ENCODE data around the gene SPRED2. TPM values are rescaled to one million over a fixed set of nuclear protein-coding genes. Genes with fewer than 3 reads are reported as not detected.
A peak's percentile ranks its signal among the peaks of the same experiment; 100 is the strongest.

The SPRED2 gene
- total RNA-seq, 1 experiment from 2014 or later = 10.4 TPM

GRCh38 chr2:65313954-65314256 lies 118.5 kb downstream of the SPRED2 start:
- in situ Hi-C loops (cut with HindIII; ENCODE audit: low pct_unique_long_range_greater_than_20kb, low sequenced_read_pairs) = no loop called here
- DNase-seq (ENCODE audit: low read depth, low spot score) = no peak

DNA sequence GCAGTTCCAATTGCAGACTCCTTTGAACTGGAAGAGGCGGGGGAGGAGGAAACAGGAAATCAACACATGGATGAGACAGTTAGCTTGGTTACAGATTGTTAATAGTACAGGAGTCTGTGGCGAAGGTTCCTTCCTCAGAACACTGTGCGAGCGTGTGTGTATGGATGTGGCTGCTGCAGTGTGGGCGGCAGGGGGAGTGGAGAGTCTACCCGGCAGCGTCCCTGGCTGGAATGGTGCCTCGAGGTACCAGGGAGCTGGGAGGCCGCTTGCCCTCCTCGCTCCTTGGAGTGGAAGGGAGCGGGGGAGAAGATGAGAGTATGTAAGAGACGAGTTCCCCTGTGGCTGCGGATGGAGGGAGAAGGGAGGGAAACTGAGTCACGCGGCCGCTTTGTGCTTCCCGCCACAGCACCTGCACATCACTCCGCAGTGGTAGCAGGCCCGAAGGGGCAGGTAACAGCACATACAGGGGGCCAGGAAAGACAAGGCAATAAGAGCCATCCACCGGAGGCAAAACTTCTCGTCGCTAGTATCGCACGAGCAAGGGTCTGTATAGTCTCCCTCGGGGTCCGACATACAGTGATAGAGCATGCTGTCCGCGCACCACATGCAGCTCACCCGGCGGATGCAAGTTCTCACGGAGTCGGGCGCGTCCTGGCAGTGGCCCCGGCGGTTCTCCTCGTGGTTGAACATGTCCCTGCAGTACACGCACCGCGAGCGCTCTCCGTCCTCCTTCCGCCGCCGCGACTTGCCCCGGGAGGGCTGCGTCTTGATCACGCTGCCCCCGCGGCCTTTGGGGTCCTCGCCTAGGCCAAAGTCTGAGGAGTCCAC lies 119.1 kb downstream of the SPRED2 start:
- DNase-seq (ENCODE audit: low read depth, low spot score) = no peak
- in situ Hi-C loops (cut with HindIII; ENCODE audit: low pct_unique_long_range_greater_than_20kb, low sequenced_read_pairs) = no loop called here

- DNase-seq (ENCODE audit: low read depth, low spot score) = no peak
- in situ Hi-C loops (cut with HindIII; ENCODE audit: low pct_unique_long_range_greater_than_20kb, low sequenced_read_pairs) = no loop called here
Measured at GRCh38 chr2:65311596-65311995, 120.8 kb downstream of the SPRED2 start.

- DNase-seq (ENCODE audit: low read depth, low spot score) = no peak
- in situ Hi-C loops (cut with HindIII; ENCODE audit: low pct_unique_long_range_greater_than_20kb, low sequenced_read_pairs) = no loop called here
Measured at GRCh38 chr2:65311049-65311448, 121.3 kb downstream of the SPRED2 start.

DNA sequence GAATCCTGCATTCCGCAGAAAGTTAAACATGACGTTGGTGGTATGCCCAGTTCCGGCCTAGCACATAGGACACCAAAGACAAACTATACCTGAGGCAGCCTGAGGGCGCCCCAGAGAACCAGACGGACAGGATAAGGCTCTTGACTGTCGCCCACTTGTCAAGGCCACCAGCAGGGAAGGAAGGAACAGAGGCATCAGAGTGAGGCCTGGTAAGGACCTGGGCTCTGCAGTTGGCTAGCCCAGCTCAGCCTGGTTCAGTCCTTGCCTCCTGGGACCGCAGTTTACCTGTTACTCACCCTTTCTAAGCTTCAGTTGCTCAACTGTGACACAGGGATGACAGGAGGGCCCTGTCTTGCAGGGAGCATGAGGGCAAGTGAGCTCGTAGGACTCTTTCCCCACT lies 122.7 kb downstream of the SPRED2 start:
- DNase-seq (ENCODE audit: low read depth, low spot score) = no peak
- in situ Hi-C loops (cut with HindIII; ENCODE audit: low pct_unique_long_range_greater_than_20kb, low sequenced_read_pairs) = no loop called here

DNA sequence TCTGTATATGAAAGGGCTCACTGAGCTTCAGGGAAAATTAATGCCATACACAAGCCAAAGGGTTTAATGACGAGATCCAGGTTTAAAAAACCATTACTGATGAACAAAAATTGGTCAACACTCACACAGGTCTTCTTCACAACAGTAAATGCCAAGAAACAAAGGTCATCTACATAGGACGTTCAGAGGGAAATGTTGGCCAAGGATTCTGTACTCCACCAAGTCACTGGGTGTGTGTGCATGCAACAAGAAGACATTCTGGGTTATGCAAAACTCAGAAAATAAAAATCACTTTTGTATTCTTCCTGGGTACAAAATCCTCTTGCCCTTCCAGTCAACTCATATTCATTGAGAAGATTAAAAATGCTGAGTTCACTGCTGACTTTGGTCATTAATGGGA lies 126.5 kb downstream of the SPRED2 start:
- no peak for DNase-seq (ENCODE audit: low read depth, low spot score)
- in situ Hi-C loops (cut with HindIII; ENCODE audit: low pct_unique_long_range_greater_than_20kb, low sequenced_read_pairs) = no loop called here

DNA sequence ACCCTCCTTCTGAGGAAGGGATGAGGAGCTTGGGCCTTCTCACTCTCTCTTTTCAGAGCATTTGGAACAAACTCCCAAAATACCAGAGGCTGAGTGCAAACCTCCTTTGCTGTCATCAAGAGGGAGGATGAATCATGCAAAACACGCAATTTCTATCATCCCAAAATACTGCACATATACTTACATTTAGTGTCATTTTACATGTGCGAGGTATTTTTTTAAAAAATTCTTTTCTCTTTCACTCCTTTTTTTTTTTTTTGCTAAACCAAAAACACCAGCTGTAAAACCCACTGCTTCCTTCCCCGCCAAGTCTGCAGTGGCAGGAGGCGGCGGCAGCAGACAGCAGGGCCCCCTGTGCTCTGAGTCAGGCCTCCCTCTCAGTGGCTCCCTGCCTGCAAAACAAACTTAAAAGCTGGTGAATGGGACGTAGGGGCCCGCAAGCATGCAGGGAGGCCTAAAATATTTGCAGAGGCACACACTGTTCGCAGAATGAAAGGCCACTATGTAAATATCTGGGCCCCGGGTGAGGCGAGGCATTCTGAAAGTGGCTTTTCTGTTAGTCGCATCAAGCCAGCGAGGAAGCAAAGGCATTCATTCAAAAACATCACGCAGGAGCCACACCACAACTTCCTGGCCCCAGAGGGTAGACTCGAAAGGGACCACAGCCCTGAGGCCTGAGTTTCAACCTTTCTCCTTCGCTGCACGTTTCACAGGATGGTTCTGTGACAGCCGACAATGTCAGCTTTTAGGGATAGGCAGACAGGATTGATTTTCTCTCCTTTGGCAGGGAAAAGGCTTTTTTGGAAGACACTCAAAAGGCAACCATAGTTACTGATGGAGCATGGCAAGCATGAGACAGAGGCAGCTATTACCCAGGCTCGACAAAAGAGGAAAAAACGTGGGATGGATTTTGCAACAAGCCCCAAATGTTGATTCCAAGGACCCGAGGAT lies 131.4 kb downstream of the SPRED2 start:
- in situ Hi-C loops (cut with HindIII; ENCODE audit: low pct_unique_long_range_greater_than_20kb, low sequenced_read_pairs) = no loop called here
- DNase-seq (ENCODE audit: low read depth, low spot score) = peak; percentile 88

DNA sequence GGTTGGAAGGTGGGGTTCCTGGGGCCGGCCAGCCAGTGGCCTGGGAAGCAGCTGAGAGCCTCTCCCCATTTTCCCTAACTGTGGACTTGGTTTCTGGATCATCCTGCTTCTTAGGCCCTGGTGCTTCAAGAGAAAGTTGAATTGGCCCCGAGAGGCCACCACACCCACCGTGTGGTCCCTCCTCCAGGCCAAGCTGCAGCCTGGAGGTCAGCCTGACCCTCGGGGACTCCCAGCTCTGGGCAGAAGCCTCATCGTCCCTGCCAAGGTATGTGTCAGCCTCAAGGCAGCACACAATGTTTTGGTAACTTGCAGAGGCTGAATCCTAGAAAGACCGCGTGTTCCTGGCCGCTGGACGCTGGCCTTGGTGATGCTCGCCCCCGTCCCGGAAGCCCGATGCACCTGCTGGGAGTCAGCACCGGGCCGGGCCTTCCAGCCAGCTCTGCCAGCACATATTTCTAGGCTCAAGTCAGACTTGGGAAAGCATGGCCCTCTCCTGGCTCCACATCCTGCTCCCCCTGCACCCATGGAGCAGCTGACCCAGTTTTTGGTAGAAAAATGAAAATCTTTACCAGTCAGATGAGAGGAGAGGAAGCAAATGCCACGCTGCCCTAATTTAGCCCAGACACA lies 132.2 kb downstream of the SPRED2 start:
- in situ Hi-C loops (cut with HindIII; ENCODE audit: low pct_unique_long_range_greater_than_20kb, low sequenced_read_pairs) = no loop called here
- no peak for DNase-seq (ENCODE audit: low read depth, low spot score)

DNA sequence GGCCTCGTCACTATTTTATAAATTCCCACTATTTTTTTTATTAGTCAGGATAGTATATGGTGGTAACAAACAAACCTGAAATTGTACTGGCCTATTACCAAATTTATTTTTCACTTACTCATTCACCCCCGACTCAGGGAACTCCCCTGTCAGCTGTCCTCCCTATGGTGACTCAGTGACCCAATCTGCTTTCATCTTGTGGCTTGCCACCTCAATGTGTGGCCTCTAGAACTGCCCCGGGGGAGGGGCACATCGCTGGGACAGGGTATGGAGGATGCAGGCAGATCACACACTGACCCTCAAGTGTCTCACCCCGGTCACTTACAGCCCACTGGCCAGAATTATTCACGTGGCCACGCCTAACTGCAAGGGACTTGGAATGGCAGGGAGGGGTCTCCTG lies 133.2 kb downstream of the SPRED2 start:
- DNase-seq (ENCODE audit: low read depth, low spot score) = no peak
- in situ Hi-C loops (cut with HindIII; ENCODE audit: low pct_unique_long_range_greater_than_20kb, low sequenced_read_pairs) = no loop called here

DNA sequence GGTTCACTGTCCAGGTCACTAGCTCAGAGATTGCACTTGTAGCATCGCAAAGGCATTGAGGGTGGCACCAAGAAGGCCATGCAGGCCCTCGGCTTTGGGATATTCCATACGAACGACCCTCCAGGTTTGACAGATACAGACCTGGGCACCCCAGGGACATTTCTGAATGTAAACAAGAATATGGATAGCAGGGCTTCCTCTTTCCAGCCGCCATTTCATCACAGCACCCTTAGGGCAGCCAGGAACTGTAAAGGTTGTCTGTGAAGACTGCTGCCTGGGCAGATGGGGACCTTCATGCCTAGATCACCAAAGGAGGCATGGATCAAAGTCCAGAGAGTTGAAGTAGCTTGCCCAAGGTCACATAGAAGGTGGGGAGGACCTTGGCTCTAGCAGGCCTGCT lies 134.3 kb downstream of the SPRED2 start:
- DNase-seq (ENCODE audit: low read depth, low spot score) = no peak
- in situ Hi-C loops (cut with HindIII; ENCODE audit: low pct_unique_long_range_greater_than_20kb, low sequenced_read_pairs) = no loop called here

GRCh38 chr2:65297544-65297943 lies 134.9 kb downstream of the SPRED2 start:
- in situ Hi-C loops (cut with HindIII; ENCODE audit: low pct_unique_long_range_greater_than_20kb, low sequenced_read_pairs) = no loop called here
- no peak for DNase-seq (ENCODE audit: low read depth, low spot score)

DNA sequence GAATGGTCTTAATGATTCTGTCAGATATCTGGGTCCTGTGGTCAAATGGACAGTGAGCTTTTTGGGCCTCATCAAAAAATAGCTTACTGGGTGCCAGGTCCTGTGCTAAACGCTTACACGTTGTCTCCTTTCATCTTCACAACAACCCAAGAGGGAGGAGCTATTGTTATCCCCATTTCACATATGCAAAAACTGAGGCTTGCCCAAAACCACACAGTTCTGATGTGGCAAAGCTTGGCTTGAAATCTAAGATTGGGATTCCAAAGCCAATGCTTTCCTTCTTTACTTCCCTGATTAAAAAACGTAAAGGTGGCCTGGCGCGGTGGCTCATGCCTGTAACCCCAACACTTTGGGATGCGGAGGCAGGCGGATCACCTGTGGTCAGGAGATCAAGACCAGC lies 135.4 kb downstream of the SPRED2 start:
- in situ Hi-C loops (cut with HindIII; ENCODE audit: low pct_unique_long_range_greater_than_20kb, low sequenced_read_pairs) = no loop called here
- DNase-seq (ENCODE audit: low read depth, low spot score) = no peak

DNA sequence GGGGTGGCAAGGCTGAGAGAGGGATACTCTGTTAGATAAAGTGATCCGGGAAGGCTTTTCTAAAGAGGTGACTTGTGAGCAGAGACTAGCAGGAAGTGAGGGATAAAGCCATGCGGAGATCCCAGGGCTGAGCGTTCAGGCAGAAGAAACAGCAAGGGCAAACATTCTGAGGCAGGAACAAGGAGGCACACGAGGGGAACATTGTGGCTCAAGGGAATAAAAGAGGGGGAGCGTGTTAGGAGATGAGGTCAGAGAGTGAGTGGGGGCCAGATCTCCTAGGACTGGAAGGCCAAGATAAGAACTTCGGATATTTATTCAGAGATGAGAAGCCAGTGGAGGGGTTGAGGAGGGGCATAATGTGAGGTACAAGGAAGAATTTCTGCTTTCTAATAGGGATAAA lies 137.7 kb downstream of the SPRED2 start:
- no peak for DNase-seq (ENCODE audit: low read depth, low spot score)
- in situ Hi-C loops (cut with HindIII; ENCODE audit: low pct_unique_long_range_greater_than_20kb, low sequenced_read_pairs) = no loop called here

DNA sequence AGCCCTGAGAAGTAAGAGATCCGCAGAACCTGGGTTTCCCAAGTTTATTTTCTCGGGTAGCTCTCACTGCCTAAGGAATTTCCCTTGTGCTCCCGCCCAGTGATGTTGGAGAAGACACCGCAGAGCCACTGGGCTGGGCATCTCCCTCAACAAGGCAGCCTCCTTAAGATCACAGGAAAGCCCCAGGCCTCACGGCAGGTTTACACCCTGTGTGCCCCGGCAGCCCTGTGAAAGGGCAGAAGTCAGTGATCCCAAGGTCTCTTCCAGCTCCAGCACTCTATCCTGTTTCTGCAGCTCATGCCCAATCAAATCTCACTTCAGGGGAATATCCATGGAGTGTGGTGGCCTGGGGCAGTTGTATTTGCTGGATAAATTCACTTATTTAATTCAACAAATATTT lies 138.3 kb downstream of the SPRED2 start:
- in situ Hi-C loops (cut with HindIII; ENCODE audit: low pct_unique_long_range_greater_than_20kb, low sequenced_read_pairs) = no loop called here
- DNase-seq (ENCODE audit: low read depth, low spot score) = no peak

DNA sequence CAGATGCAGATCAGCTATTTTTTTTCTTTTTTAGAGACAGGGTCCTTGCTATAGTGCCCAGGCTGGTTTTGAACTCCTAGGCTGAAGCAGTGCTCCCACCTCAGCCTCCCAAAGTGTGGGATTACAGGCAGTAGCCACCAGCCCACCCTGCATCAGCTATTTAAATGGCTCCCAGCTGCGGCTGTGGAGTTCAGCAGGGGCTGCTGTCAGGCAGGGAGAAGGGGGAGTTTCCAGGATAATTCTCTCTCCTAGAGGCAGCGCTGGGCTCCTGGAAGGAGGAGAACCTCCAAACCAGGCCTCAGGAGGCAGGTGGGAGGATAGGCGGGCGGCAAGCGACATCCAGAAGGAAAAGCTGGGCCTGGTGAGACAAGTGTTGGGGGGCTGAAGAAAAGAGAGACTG lies 139.0 kb downstream of the SPRED2 start:
- no peak for DNase-seq (ENCODE audit: low read depth, low spot score)
- in situ Hi-C loops (cut with HindIII; ENCODE audit: low pct_unique_long_range_greater_than_20kb, low sequenced_read_pairs) = no loop called here

DNA sequence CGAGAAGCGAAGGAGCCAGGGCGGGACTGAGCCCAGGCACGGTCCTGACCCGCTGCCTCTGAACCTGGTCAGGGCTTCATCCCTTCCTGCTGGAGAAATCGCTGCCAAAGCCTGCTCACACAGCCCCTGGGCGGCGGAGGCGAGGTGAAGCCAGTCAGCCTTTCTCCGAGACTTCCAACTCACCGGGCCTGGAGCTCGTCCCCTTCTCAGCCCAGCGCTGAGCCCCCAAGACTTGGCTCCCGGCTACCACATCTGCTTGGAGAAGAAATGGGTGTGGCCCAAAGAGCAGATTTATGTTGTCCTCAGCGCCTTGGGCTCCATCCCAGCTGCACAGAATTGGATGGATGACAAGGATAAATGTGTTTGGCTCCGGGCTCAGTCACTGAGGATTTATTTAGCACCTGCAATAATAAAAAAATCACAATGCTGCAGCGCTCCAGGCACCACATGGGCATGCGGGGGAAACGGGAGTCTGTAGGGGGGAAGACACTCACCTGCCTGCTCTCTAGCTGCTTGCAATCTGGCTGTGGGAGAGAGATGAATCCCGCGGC lies 139.9 kb downstream of the SPRED2 start:
- DNase-seq (ENCODE audit: low read depth, low spot score) = no peak
- in situ Hi-C loops (cut with HindIII; ENCODE audit: low pct_unique_long_range_greater_than_20kb, low sequenced_read_pairs) = no loop called here

- in situ Hi-C loops (cut with HindIII; ENCODE audit: low pct_unique_long_range_greater_than_20kb, low sequenced_read_pairs) = no loop called here
- no peak for DNase-seq (ENCODE audit: low read depth, low spot score)
Measured at GRCh38 chr2:65292106-65292400, 140.3 kb downstream of the SPRED2 start.
